Smooth muscle cell (in vitro differentiated cells): ENCODE measurements around the gene CYFIP1. TPM values are rescaled to one million over a fixed set of nuclear protein-coding genes. Genes with fewer than 3 reads are reported as not detected.

ENCODE experiments used
- DNase-seq: peaks from one replicate; lab custom pipeline; 2025; ENCODE audit not compliant: unreplicated experiment; lab: John Stamatoyannopoulos, UW
- H2AFZ ChIP-seq: fragments of 200-600 bp; sonication (generic); 2 replicates; pipeline ENCODE4 v1.6.0; 2016; ENCODE audit warnings: antibody characterized with exemption, low read depth, mild to moderate bottlenecking
- H3F3A ChIP-seq: fragments of 200-600 bp; sonication (generic); 2 replicates; pipeline ENCODE4 v1.6.0; 2017; ENCODE audit warnings: antibody characterized with exemption, low read depth
- H3K27ac ChIP-seq: fragments of 200-600 bp; sonication (generic); 2 replicates; pipeline ENCODE4 v1.5.1; 2016; ENCODE audit warnings: low read depth, mild to moderate bottlenecking
- H3K27me3 ChIP-seq: fragments of 200-600 bp; sonication (generic); 2 replicates; pipeline ENCODE4 v1.6.1; 2016; ENCODE audit warnings: low read depth, mild to moderate bottlenecking
- H3K36me3 ChIP-seq: fragments of 200-600 bp; sonication (generic); 2 replicates; pipeline ENCODE4 v1.5.1; 2016; ENCODE audit warnings: low read depth
- H3K4me1 ChIP-seq: fragments of 200-600 bp; sonication (generic); 2 replicates; pipeline ENCODE4 v1.5.1; 2016; ENCODE audit warnings: low read depth
- H3K4me2 ChIP-seq: fragments of 200-600 bp; sonication (generic); 2 replicates; pipeline ENCODE4 v1.6.0; 2016; ENCODE audit warnings: mild to moderate bottlenecking
- H3K4me3 ChIP-seq: fragments of 200-600 bp; sonication (generic); 2 replicates; pipeline ENCODE4 v1.5.1; 2016; ENCODE audit warnings: mild to moderate bottlenecking
- H3K79me2 ChIP-seq: fragments of 200-600 bp; sonication (generic); 2 replicates; pipeline ENCODE4 v1.6.0; 2016; ENCODE audit warnings: low read depth, mild to moderate bottlenecking
- H3K9ac ChIP-seq: fragments of 200-600 bp; sonication (generic); 2 replicates; pipeline ENCODE4 v1.6.0; 2016; ENCODE audit warnings: low read depth
- H3K9me3 ChIP-seq: fragments of 200-600 bp; sonication (generic); replicated peaks from 2 replicates; pipeline ENCODE4 v1.5.1; 2016; ENCODE audit warnings: low read depth
- H4K20me1 ChIP-seq: fragments of 200-600 bp; sonication (generic); 2 replicates; pipeline ENCODE4 v1.6.0; 2016; ENCODE audit warnings: low read depth
- WGBS: methylation state at CpG from one replicate; pipeline ENCODE4 v1.1.7; 2016; ENCODE audit warnings: low lambda C conversion rate; 5-methylcytosine and 5-hydroxymethylcytosine counted together
- polyA plus RNA-seq: library from polyadenylated mRNA; unstranded; fragments of >200 nt; fragmentation: Nextera tagmentation; extraction: Ambion mirVana; gene quantifications from 2 replicates; pipeline ENCODE4 v1.2.1, GENCODE V29; 2016
- total RNA-seq: library from RNA; depleted of rRNA; stranded (reverse); fragments of >200 nt; gene quantifications from 2 replicates; pipeline ENCODE4 v1.2.3, GENCODE V29; 2014
- TF ChIP-seq, protein P1 (sequence below): fragments of 200-600 bp; sonication (generic); IDR thresholded peaks from 2 replicates; pipeline ENCODE4 v1.5.1; 2017; ENCODE audit warnings: borderline replicate concordance, mild to moderate bottlenecking, antibody characterized with exemption; ENCODE audit not compliant: insufficient read depth, poor library complexity, severe bottlenecking

CYFIP1 gene
- total and polyA plus RNA-seq, 2 experiments from 2014 or later = 65.2 to 67.6 TPM

GRCh38 chr15:22919171-22919570 lies 61.0 kb downstream of the CYFIP1 start:
- no peak for DNase-seq
- WGBS = 80% methylated on average over 3 of the region's 3 CpGs
- H3K9me3 ChIP-seq = no peaks in the 10 kb centered on the region

GRCh38 chr15:22918596-22919140 lies 61.5 kb downstream of the CYFIP1 start:
- Histone ChIP-seq H3K27ac (no peak overlapping the region), H3F3A (no peaks in the 10 kb centered on the region), H3K9me3 (no peaks in the 10 kb centered on the region), H4K20me1 (no peaks in the 10 kb centered on the region), H3K4me1 (no peaks in the 10 kb centered on the region), H3K36me3 (no peaks in the 10 kb centered on the region), H3K4me3 (no peak overlapping the region), H3K79me2 (no peaks in the 10 kb centered on the region), H3K4me2 (no peak overlapping the region), H2AFZ (no peak overlapping the region), H3K9ac (no peak overlapping the region), H3K27me3 (no peaks in the 10 kb centered on the region)
- TF ChIP-seq, protein P1, sequence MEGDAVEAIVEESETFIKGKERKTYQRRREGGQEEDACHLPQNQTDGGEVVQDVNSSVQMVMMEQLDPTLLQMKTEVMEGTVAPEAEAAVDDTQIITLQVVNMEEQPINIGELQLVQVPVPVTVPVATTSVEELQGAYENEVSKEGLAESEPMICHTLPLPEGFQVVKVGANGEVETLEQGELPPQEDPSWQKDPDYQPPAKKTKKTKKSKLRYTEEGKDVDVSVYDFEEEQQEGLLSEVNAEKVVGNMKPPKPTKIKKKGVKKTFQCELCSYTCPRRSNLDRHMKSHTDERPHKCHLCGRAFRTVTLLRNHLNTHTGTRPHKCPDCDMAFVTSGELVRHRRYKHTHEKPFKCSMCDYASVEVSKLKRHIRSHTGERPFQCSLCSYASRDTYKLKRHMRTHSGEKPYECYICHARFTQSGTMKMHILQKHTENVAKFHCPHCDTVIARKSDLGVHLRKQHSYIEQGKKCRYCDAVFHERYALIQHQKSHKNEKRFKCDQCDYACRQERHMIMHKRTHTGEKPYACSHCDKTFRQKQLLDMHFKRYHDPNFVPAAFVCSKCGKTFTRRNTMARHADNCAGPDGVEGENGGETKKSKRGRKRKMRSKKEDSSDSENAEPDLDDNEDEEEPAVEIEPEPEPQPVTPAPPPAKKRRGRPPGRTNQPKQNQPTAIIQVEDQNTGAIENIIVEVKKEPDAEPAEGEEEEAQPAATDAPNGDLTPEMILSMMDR = no peak
- DNase-seq = no peak
- WGBS = 98% methylated on average over 25 of the region's 25 CpGs

More at GRCh38 chr15:22919171-22919570, 61.0 kb downstream of the CYFIP1 start:
- H3K4me2 ChIP-seq = no peak overlapping the region
- H3K27ac ChIP-seq = no peak overlapping the region
- no peak overlapping the region for H3K4me3 ChIP-seq
- H4K20me1 ChIP-seq = no peaks in the 10 kb centered on the region
- H2AFZ ChIP-seq = no peak overlapping the region
- H3K9ac ChIP-seq = no peak overlapping the region
- H3K79me2 ChIP-seq = no peaks in the 10 kb centered on the region
- no peaks in the 10 kb centered on the region for H3K36me3 ChIP-seq
- H3K4me1 ChIP-seq = no peaks in the 10 kb centered on the region
- TF ChIP-seq, protein P1 = no peak
- no peaks in the 10 kb centered on the region for H3K27me3 ChIP-seq
- no peaks in the 10 kb centered on the region for H3F3A ChIP-seq

GRCh38 chr15:22918056-22918455 lies 62.1 kb downstream of the CYFIP1 start:
- Histone ChIP-seq H3K4me3 (no peak overlapping the region), H3K4me1 (no peaks in the 10 kb centered on the region), H3K9me3 (no peaks in the 10 kb centered on the region), H3K27ac (no peak overlapping the region), H3K27me3 (no peaks in the 10 kb centered on the region), H3K79me2 (no peaks in the 10 kb centered on the region), H2AFZ (no peak overlapping the region), H3K4me2 (no peak overlapping the region), H3F3A (no peaks in the 10 kb centered on the region), H3K36me3 (no peaks in the 10 kb centered on the region), H3K9ac (no peak overlapping the region), H4K20me1 (no peaks in the 10 kb centered on the region)
- DNase-seq = no peak
- TF ChIP-seq, protein P1 = no peak
- WGBS = 71% methylated on average over 9 of the region's 9 CpGs

DNA sequence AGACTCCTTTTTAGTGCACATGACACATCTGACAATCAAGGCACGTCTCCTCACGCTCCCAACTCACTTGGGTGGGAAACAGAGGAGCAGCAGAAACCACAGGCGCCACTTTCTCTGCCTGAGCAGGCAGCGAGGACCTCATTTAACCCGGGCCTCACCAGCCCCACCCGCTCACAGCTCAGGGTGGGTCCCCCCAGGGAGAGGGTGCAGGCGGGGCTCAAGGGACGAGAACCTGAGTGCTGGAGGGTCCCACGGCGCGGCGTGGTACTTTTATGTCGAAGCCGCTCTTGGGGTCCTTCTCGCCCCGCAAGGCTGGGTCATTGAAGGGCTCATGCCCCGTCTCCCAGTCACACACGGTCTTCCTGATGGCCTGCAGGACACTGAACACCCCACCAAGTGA lies 62.6 kb downstream of the CYFIP1 start:
- Histone ChIP-seq H3K9me3 (no peaks in the 10 kb centered on the region), H3K4me2 (no peak overlapping the region), H2AFZ (no peak overlapping the region), H3K36me3 (no peaks in the 10 kb centered on the region), H3K4me3 (no peak overlapping the region), H3K27ac (no peak overlapping the region), H3F3A (no peaks in the 10 kb centered on the region), H3K79me2 (no peaks in the 10 kb centered on the region), H4K20me1 (no peaks in the 10 kb centered on the region), H3K27me3 (no peaks in the 10 kb centered on the region), H3K4me1 (no peaks in the 10 kb centered on the region), H3K9ac (no peak overlapping the region)
- DNase-seq = no peak
- TF ChIP-seq, protein P1 = no peak
- 99% methylated on average over 18 of the region's 18 CpGs for WGBS
